ENCODE measurements around the gene MFN2.

DNA sequence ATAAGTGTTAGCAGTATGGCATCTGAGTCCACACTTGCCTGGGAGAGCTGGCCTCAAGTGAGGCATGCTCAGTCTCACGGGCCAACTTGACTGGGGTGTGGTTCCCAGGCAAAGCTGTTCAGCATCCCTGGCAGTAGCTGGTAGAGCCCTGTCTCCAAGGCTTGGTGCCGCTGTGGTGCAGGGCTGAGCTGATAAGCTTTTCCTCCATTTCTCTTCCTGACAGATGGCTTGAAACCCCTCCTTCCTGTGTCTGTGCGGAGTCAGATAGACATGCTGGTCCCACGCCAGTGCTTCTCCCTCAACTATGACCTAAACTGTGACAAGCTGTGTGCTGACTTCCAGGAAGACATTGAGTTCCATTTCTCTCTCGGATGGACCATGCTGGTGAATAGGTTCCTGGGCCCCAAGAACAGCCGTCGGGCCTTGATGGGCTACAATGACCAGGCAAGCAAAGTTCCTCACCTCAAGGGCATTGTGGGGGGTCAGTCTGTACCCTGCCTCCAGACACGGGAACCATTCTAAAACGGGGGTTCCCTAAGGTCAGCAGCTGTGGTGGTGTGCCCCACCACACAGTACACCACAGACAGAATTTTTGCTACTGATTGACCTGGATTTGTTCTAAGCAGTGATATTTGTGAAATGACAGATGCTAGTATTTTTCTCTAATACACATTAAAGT lies 25.4 kb downstream of the MFN2 start:
- TF ChIP-seq, protein P1, sequence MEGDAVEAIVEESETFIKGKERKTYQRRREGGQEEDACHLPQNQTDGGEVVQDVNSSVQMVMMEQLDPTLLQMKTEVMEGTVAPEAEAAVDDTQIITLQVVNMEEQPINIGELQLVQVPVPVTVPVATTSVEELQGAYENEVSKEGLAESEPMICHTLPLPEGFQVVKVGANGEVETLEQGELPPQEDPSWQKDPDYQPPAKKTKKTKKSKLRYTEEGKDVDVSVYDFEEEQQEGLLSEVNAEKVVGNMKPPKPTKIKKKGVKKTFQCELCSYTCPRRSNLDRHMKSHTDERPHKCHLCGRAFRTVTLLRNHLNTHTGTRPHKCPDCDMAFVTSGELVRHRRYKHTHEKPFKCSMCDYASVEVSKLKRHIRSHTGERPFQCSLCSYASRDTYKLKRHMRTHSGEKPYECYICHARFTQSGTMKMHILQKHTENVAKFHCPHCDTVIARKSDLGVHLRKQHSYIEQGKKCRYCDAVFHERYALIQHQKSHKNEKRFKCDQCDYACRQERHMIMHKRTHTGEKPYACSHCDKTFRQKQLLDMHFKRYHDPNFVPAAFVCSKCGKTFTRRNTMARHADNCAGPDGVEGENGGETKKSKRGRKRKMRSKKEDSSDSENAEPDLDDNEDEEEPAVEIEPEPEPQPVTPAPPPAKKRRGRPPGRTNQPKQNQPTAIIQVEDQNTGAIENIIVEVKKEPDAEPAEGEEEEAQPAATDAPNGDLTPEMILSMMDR (IDR thresholded peaks at IDR 0.05), result no peak
- TF ChIP-seq POLR2A (IDR thresholded peaks at IDR 0.05), result no peak
- no peak for TF ChIP-seq POLR2AphosphoS5 (IDR thresholded peaks at IDR 0.05)
- no peak for TF ChIP-seq EP300 (IDR thresholded peaks at IDR 0.05)
